H1 (cell line): ENCODE results near the gene MDFIC. TPM values are rescaled to one million over a fixed set of nuclear protein-coding genes. Genes with fewer than 3 reads are reported as not detected.

Source experiments
- CTCF ChIA-PET: fragments of 300-600 bp; sonication (Branson Sonifier 250); formaldehyde crosslinking; loops from one replicate; lab custom pipeline; 2021; ENCODE audit not compliant: partially characterized antibody; lab: Charles Lee
- POLR2A ChIA-PET: fragments of 300-600 bp; sonication (Branson Sonifier 250); formaldehyde crosslinking; loops from one replicate; lab custom pipeline; 2021; ENCODE audit warnings: inconsistent platforms; ENCODE audit not compliant: partially characterized antibody; lab: Charles Lee
- DNase-seq, 2 experiments: peaks; one replicate each; pipeline versions ENCODE4 v3.0.0 to v3.0.0-alpha.2; 2010 to 2022; ENCODE audit warnings: low spot score in 2 of 2, low read depth in 1 of 2, mixed read lengths in 1 of 2
- FAIRE-seq: peaks from 2 replicates; lab custom pipeline; 2011; peaks lifted over from hg19 to GRCh38; lab: Jason Lieb, UNC
- H2AFZ ChIP-seq: 2 replicates; pipeline ENCODE4 v1.8.1; 2012; ENCODE audit warnings: low read length, inconsistent platforms
- H2AK5ac ChIP-seq: 2 replicates; pipeline ENCODE4 v1.6.1; 2013; ENCODE audit warnings: low read depth, low read length
- H2BK120ac ChIP-seq: replicated peaks from 2 replicates; pipeline ENCODE3; 2013; ENCODE audit warnings: low read depth, low read length, inconsistent platforms
- H2BK12ac ChIP-seq: 2 replicates; pipeline ENCODE4 v1.6.1; 2013; ENCODE audit warnings: low read depth, low read length
- H2BK15ac ChIP-seq: 2 replicates; pipeline ENCODE4 v1.6.1; 2013; ENCODE audit warnings: low read length
- H2BK20ac ChIP-seq: 2 replicates; pipeline ENCODE4 v1.6.1; 2013; ENCODE audit warnings: low read length
- H2BK5ac ChIP-seq: 2 replicates; pipeline ENCODE4 v1.6.1; 2013; ENCODE audit warnings: low read depth, low read length
- H3K14ac ChIP-seq: 2 replicates; pipeline ENCODE4 v1.6.1; 2013; ENCODE audit warnings: inconsistent platforms; ENCODE audit not compliant: insufficient read length
- H3K18ac ChIP-seq: 2 replicates; pipeline ENCODE4 v1.6.1; 2013; ENCODE audit warnings: low read length; ENCODE audit errors: extremely low read depth
- H3K23ac ChIP-seq: 2 replicates; pipeline ENCODE4 v1.6.1; 2013; ENCODE audit warnings: inconsistent platforms; ENCODE audit not compliant: insufficient read length
- H3K23me2 ChIP-seq: 2 replicates; pipeline ENCODE4 v1.6.1; 2013; ENCODE audit warnings: low read depth, low read length
- H3K27ac ChIP-seq: 2 replicates; pipeline ENCODE4 v1.6.1; 2011; ENCODE audit warnings: low read depth, low read length, inconsistent platforms
- H3K27me3 ChIP-seq, 4 experiments: replicated peaks in 1 of 4; 1 replicate in 1 of 4; 2 replicates in 3 of 4; pipeline versions ENCODE4 v1.6.1 to v1.8.1; 2011 to 2013; ENCODE audit warnings: low read length in 3 of 4, mild to moderate bottlenecking in 3 of 4, inconsistent platforms in 2 of 4, mixed read lengths in 2 of 4, moderate library complexity in 1 of 4; ENCODE audit not compliant: control insufficient read depth in 3 of 4, insufficient read depth in 3 of 4; ENCODE audit errors: extremely low read depth in 1 of 4
- H3K36me3 ChIP-seq, 4 experiments: 2 replicates each; pipeline versions ENCODE4 v1.6.1 to v1.8.1; 2011 to 2013; ENCODE audit warnings: mild to moderate bottlenecking in 4 of 4, low read length in 3 of 4, moderate library complexity in 2 of 4, control low read depth in 1 of 4, inconsistent platforms in 1 of 4; ENCODE audit not compliant: insufficient read depth in 4 of 4, control insufficient read depth in 2 of 4
- H3K4ac ChIP-seq: replicated peaks from 2 replicates; pipeline ENCODE3; 2013; ENCODE audit warnings: low read length, low read depth, mixed read lengths, inconsistent platforms; ENCODE audit not compliant: insufficient read length
- H3K4me1 ChIP-seq, 4 experiments: replicated peaks in 1 of 4; 1 replicate in 1 of 4; 2 replicates in 3 of 4; pipeline versions ENCODE4 v1.6.1 to v1.8.1; 2011 to 2013; ENCODE audit warnings: low read length in 3 of 4, inconsistent platforms in 2 of 4, mixed read lengths in 1 of 4; ENCODE audit not compliant: insufficient read depth in 4 of 4, control insufficient read depth in 3 of 4
- H3K4me2 ChIP-seq, 2 experiments: 2 replicates each; pipeline versions ENCODE4 v1.6.1 to v1.8.1; 2011 to 2013; ENCODE audit warnings: low read depth in 2 of 2, low read length in 2 of 2, control low read depth in 1 of 2, inconsistent platforms in 1 of 2, mild to moderate bottlenecking in 1 of 2; ENCODE audit not compliant: insufficient read depth in 1 of 2
- H3K4me3 ChIP-seq, 4 experiments: fragments of 200-600, 300-600 bp in 1 of 4; sonication (generic), shearing (Covaris generic), sonication (Bioruptor Twin) in 1 of 4; 2 replicates each; pipeline versions ENCODE4 v1.5.1 to v1.8.1; 2011 to 2016; ENCODE audit warnings: low read length in 4 of 4, low read depth in 3 of 4, control low read depth in 2 of 4, inconsistent platforms in 2 of 4, mild to moderate bottlenecking in 2 of 4, mixed read lengths in 1 of 4, moderate library complexity in 1 of 4; ENCODE audit not compliant: insufficient read depth in 2 of 4; ENCODE audit errors: extremely low read depth in 1 of 4
- H3K56ac ChIP-seq: replicated peaks from 2 replicates; pipeline ENCODE3; 2013; ENCODE audit warnings: low read depth, mild to moderate bottlenecking, mixed read lengths, low read length, inconsistent platforms; ENCODE audit not compliant: insufficient read length
- H3K79me1 ChIP-seq: 2 replicates; pipeline ENCODE4 v1.6.1; 2013; ENCODE audit warnings: low read depth, low read length, control low read depth
- H3K79me2 ChIP-seq, 2 experiments: 2 replicates each; pipeline versions ENCODE4 v1.6.1 to v1.8.1; 2012 to 2013; ENCODE audit warnings: low read length in 2 of 2, mild to moderate bottlenecking in 2 of 2, inconsistent platforms in 1 of 2; ENCODE audit not compliant: insufficient read depth in 2 of 2, control insufficient read depth in 1 of 2
- H3K9ac ChIP-seq, 4 experiments: replicated peaks in 1 of 4; 1 replicate in 1 of 4; 2 replicates in 3 of 4; pipeline versions ENCODE4 v1.6.1 to v1.8.1; 2011 to 2013; ENCODE audit warnings: low read depth in 3 of 4, low read length in 3 of 4, control low read depth in 2 of 4, mild to moderate bottlenecking in 2 of 4, moderate library complexity in 2 of 4, inconsistent platforms in 1 of 4; ENCODE audit errors: extremely low read depth in 1 of 4
- H3K9me3 ChIP-seq, 2 experiments: 2 replicates each; pipeline versions ENCODE4 v1.6.1 to v1.8.1; 2012 to 2013; ENCODE audit warnings: mild to moderate bottlenecking in 2 of 2, moderate library complexity in 2 of 2, control low read depth in 1 of 2, inconsistent platforms in 1 of 2, low read depth in 1 of 2, low read length in 1 of 2, mixed read lengths in 1 of 2; ENCODE audit not compliant: insufficient read depth in 2 of 2
- H4K20me1 ChIP-seq, 2 experiments: replicated peaks in 1 of 2; 2 replicates each; pipeline versions ENCODE3 to v1.8.1; 2011 to 2013; ENCODE audit warnings: inconsistent platforms in 2 of 2, low read length in 2 of 2, mild to moderate bottlenecking in 1 of 2; ENCODE audit not compliant: insufficient read depth in 2 of 2, control insufficient read depth in 1 of 2
- H4K5ac ChIP-seq: 2 replicates; pipeline ENCODE4 v1.6.1; 2013; ENCODE audit warnings: low read length, low read depth, mixed read lengths, inconsistent platforms; ENCODE audit not compliant: insufficient read length
- H4K8ac ChIP-seq: 2 replicates; pipeline ENCODE4 v1.8.0; 2013; ENCODE audit warnings: mild to moderate bottlenecking, moderate library complexity, low read length, inconsistent platforms; ENCODE audit not compliant: insufficient read depth; ENCODE audit errors: extremely low read depth
- H4K91ac ChIP-seq: replicated peaks from 2 replicates; pipeline ENCODE3; 2013; ENCODE audit warnings: low read length, mixed read lengths, inconsistent platforms; ENCODE audit not compliant: insufficient read length
- RAD21 ChIP-seq, 2 experiments: IDR thresholded peaks in 1 of 2; conservative IDR thresholded peaks in 1 of 2; 2 replicates each; pipeline ENCODE4 v1.6.1; 2011; ENCODE audit warnings: low read depth in 2 of 2, low read length in 2 of 2, improper control_type of control experiment in 1 of 2, inconsistent platforms in 1 of 2, mild to moderate bottlenecking in 1 of 2, moderate library complexity in 1 of 2
- WGBS, 2 experiments: shearing (Covaris generic) in 1 of 2; methylation state at CpG; one replicate each; pipeline versions ENCODE4 v1.1.6 to v1.1.7; 2013 to 2015; ENCODE audit warnings: low lambda C conversion rate in 2 of 2, mixed read lengths in 2 of 2, inconsistent platforms in 1 of 2, low coverage in 1 of 2, missing lambda C conversion rate in 1 of 2; ENCODE audit not compliant: insufficient replicate concordance in 2 of 2, insufficient coverage in 1 of 2, insufficient read length in 1 of 2; ENCODE audit errors: extremely low coverage in 1 of 2, missing lambda C conversion rate in 1 of 2; 5-methylcytosine and 5-hydroxymethylcytosine counted together
- polyA plus RNA-seq, 7 experiments: library from polyadenylated mRNA; depleted of rRNA in 3 of 7; stranded (reverse) in 5 of 7; unstranded in 2 of 7; fragments of >200 nt in 5 of 7; fragments of 200-250 nt in 2 of 7; gene quantifications; 1 replicate in 5 of 7; 2 replicates in 1 of 7; 4 replicates in 1 of 7; pipeline versions ENCODE4 v1.2.1 to v1.2.3, GENCODE V29; 2011 to 2013; ENCODE audit warnings: missing spikeins in 2 of 7, mixed read lengths in 2 of 7
- total RNA-seq: library from RNA; stranded (reverse); fragmentation: NEBNext Ultra II Directional; extraction: Animal tissue kit (Norgen Biotek cat#: 25700); gene quantifications from 2 replicates; pipeline ENCODE4 v1.2.1, GENCODE V29; 2021
- TF ChIP-seq, protein P1 (sequence below): IDR thresholded peaks from 2 replicates; pipeline ENCODE4 v1.6.1; 2011; ENCODE audit warnings: low read depth, mild to moderate bottlenecking, low read length; ENCODE audit not compliant: insufficient read depth

MDFIC gene
- total and polyA plus RNA-seq, 2 of the 8 experiments (the other 6 are each of a cell fraction or from before 2014, with no cell fraction given), result 2.3 to 11.4 TPM

- H3K4me1 ChIP-seq, result peaks cover 0 to 15% (median 8%) of the 10 kb centered on the region in 4 experiments; a peak in 5 of 7 replicates
- H3K27ac ChIP-seq, result no peak overlapping the region
- FAIRE-seq (no peak), DNase-seq (no peak)
- no peak overlapping the region for H3K9ac ChIP-seq
- H2BK20ac ChIP-seq, result no peak overlapping the region
- no peak overlapping the region for H2BK15ac ChIP-seq
- no peak overlapping the region for H3K18ac ChIP-seq
- 75% methylated on average over 8 of the region's 8 CpGs; no CpG with 5 or more reads in 1 of the 2 experiments for WGBS, 2 experiments
- no peak overlapping the region for H2BK120ac ChIP-seq
- H3K4me3 ChIP-seq, result no peak overlapping the region
- H3K4me2 ChIP-seq, result no peak overlapping the region
- H3K27me3 ChIP-seq, result peaks cover 0 to 3% (median 0%) of the 10 kb centered on the region in 4 experiments; a peak in 2 of 7 replicates
- H2AFZ ChIP-seq, result no peak overlapping the region
- H2AK5ac ChIP-seq, result no peak overlapping the region
- no peak overlapping the region for H3K14ac ChIP-seq
- no peaks in the 10 kb centered on the region for H3K23me2 ChIP-seq
- no peak overlapping the region for H4K5ac ChIP-seq
- H3K79me1 ChIP-seq, result no peaks in the 10 kb centered on the region
- CTCF ChIA-PET, result interaction anchor here (0.7 to 1.3 kb wide), 3 partner anchors 34 to 143 kb away, joined by 3 read pairs; no protein-coding TSS in a partner anchor
- H2BK5ac ChIP-seq, result no peak overlapping the region
- no peak overlapping the region for H4K8ac ChIP-seq
- no peak overlapping the region for H4K91ac ChIP-seq
- no peaks in the 10 kb centered on the region for H4K20me1 ChIP-seq
- no peak overlapping the region for H3K56ac ChIP-seq
- no peak overlapping the region for H2BK12ac ChIP-seq
- H3K4ac ChIP-seq, result no peak overlapping the region
- TF ChIP-seq, protein P1, sequence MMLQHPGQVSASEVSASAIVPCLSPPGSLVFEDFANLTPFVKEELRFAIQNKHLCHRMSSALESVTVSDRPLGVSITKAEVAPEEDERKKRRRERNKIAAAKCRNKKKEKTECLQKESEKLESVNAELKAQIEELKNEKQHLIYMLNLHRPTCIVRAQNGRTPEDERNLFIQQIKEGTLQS, result no peak
- no peak for TF ChIP-seq RAD21 (IDR thresholded peaks at IDR 0.05 in 1 of 2, conservative IDR thresholded peaks at IDR 0.05 in 1 of 2; ENCODE audit: low read depth in 2 of 2, low read length in 2 of 2)
- H3K9me3 ChIP-seq, result no peaks in the 10 kb centered on the region
- no peak overlapping the region for H3K23ac ChIP-seq
- H3K36me3 ChIP-seq, result no peaks in the 10 kb centered on the region
- POLR2A ChIA-PET, result no interaction called here
- no peaks in the 10 kb centered on the region for H3K79me2 ChIP-seq
These were observed 86.7 kb downstream of the MDFIC start for GRCh38 chr7:115008465-115009114.
